NCI-H1436 (cell line): ENCODE measurements around the gene CDKN1B.
"Not testable (repeated sequence)": the region's sequence is repeated elsewhere in the genome, so short reads cannot be mapped to it uniquely, and the experiment has no call there.

Experiments
- DNase-seq: peaks from one replicate; lab custom pipeline; 2025; lab: John Stamatoyannopoulos, UW

CDKN1B gene

GRCh38 chr12:12724421-12725085 is 7.4 kb downstream of the CDKN1B start:
- DNase-seq = no peak

GRCh38 chr12:12725086-12725955 is 8.2 kb downstream of the CDKN1B start:
- DNase-seq = peak; percentile 95

GRCh38 chr12:12725956-12726554 is 8.9 kb downstream of the CDKN1B start:
- DNase-seq = no peak

- DNase-seq = no peak
Observed at GRCh38 chr12:12726555-12727093, 9.5 kb downstream of the CDKN1B start.

- DNase-seq = no peak
Observed at GRCh38 chr12:12731178-12731577, 14.0 kb downstream of the CDKN1B start.

GRCh38 chr12:12731785-12732184 is 14.6 kb downstream of the CDKN1B start:
- DNase-seq = no peak

- DNase-seq = no peak
Observed at GRCh38 chr12:12733118-12733517, 15.9 kb downstream of the CDKN1B start.

- DNase-seq = no peak
Observed at GRCh38 chr12:12734054-12734453, 16.9 kb downstream of the CDKN1B start.

GRCh38 chr12:12734561-12735071 is 17.4 kb downstream of the CDKN1B start:
- DNase-seq = no peak

- no peak for DNase-seq
Observed at GRCh38 chr12:12735301-12735700, 18.1 kb downstream of the CDKN1B start.

- no peak for DNase-seq
Observed at GRCh38 chr12:12736759-12737676, 19.9 kb downstream of the CDKN1B start.

- DNase-seq = not testable (repeated sequence)
Observed at GRCh38 chr12:12738152-12738551, 21.0 kb downstream of the CDKN1B start.

GRCh38 chr12:12741660-12742059 is 24.5 kb downstream of the CDKN1B start:
- DNase-seq = no peak

GRCh38 chr12:12744546-12745305 is 27.6 kb downstream of the CDKN1B start:
- DNase-seq = no peak

GRCh38 chr12:12745576-12746211 is 28.5 kb downstream of the CDKN1B start:
- DNase-seq = no peak

- no peak for DNase-seq
Observed at GRCh38 chr12:12747278-12747677, 30.1 kb downstream of the CDKN1B start.

- no peak for DNase-seq
Observed at GRCh38 chr12:12748044-12748443, 30.9 kb downstream of the CDKN1B start.

GRCh38 chr12:12749433-12749832 is 32.3 kb downstream of the CDKN1B start:
- no peak for DNase-seq

GRCh38 chr12:12755923-12756322 is 38.8 kb downstream of the CDKN1B start:
- no peak for DNase-seq

GRCh38 chr12:12757121-12757520 is 40.0 kb downstream of the CDKN1B start:
- DNase-seq = no peak
